DOHH2 (cell line): ENCODE measurements around the gene RANBP1.

Source experiments
- EZH2phosphoT487 ChIP-seq: fragments of 200-600 bp; sonication (generic); IDR thresholded peaks from 2 replicates; pipeline ENCODE4 v1.6.1; 2017; ENCODE audit warnings: borderline replicate concordance, mild to moderate bottlenecking, antibody characterized with exemption, low read length, moderate library complexity, mixed read lengths
- TF ChIP-seq, protein P1 (sequence below): fragments of 200-600 bp; sonication (generic); IDR thresholded peaks from one replicate; pipeline ENCODE4 v1.5.1; 2014; ENCODE audit warnings: antibody characterized with exemption, mild to moderate bottlenecking, low read depth, low read length; ENCODE audit not compliant: poor library complexity, severe bottlenecking

DNA sequence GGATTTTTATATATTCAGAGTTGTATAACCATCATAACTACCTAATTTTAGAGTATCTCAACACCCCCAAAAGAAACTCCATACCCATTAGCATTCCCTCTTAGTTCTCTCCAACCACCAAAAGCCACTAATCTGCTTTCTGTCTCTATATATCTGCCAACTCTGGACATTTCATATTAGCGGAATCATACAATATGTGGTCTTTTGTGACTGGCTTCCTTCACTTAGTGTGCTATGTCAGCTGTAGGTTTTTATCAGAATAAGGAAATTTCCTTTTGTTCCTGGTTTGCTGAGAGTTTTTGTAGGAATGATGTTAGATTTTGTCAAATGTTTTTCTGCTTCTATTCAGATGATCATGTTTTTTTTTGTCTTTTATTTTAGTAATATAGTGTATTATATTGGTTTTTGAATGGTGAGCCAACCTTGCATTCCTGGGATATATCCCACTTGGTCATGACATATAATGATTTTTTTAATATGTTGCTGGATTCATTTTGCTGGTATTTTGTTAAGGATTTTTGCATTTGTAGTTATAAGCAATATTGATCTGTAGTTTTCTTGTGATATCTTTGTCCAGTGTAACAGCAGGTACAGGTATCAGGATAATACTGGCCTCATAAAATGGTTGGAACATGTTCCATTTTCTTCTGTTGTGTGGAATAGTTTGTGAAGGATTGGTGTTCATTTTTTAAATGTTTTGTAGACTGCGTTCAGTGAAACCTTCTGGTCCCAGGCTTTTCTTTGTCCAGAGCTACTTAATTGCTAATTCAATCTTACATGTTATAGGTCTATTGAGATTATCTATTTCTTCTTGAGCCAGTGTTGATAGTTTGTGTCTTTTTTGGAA, 19.1 kb upstream of the RANBP1 start:
- TF ChIP-seq, protein P1, sequence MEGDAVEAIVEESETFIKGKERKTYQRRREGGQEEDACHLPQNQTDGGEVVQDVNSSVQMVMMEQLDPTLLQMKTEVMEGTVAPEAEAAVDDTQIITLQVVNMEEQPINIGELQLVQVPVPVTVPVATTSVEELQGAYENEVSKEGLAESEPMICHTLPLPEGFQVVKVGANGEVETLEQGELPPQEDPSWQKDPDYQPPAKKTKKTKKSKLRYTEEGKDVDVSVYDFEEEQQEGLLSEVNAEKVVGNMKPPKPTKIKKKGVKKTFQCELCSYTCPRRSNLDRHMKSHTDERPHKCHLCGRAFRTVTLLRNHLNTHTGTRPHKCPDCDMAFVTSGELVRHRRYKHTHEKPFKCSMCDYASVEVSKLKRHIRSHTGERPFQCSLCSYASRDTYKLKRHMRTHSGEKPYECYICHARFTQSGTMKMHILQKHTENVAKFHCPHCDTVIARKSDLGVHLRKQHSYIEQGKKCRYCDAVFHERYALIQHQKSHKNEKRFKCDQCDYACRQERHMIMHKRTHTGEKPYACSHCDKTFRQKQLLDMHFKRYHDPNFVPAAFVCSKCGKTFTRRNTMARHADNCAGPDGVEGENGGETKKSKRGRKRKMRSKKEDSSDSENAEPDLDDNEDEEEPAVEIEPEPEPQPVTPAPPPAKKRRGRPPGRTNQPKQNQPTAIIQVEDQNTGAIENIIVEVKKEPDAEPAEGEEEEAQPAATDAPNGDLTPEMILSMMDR: no peak
- no peak for TF ChIP-seq EZH2phosphoT487
